ENCODE measurements around the gene COTL1.

COTL1 gene

DNA sequence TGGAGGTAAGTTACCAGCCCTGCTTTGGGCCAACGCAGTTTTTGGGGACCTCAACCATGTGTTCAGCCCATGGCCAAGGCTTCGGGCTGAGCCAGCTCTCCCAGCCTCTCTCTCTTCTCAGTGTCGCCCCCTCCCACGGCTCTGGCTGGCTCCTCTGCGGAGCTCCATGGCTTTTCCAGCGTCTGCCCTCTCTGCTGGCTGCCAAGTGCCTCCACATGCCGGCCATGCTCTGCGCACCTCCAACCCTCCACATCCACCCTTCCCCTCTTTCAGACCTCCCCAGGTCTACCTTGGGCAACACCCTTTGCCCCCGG lies 23.2 kb downstream of the COTL1 start:
- H3K4me1 ChIP-seq (ENCODE audit: control insufficient read depth in 1 of 2, insufficient read depth in 2 of 2, low read length in 2 of 2) = peaks cover 7% of the 10 kb centered on the region in 2 donors
- peaks cover 2 to 13% of the 10 kb centered on the region in 2 donors for H3K36me3 ChIP-seq (ENCODE audit: control insufficient read depth in 1 of 2, insufficient read depth in 2 of 2, low read length in 2 of 2)
- peak overlapping the region; percentile 22 to 28 for H3K4me3 ChIP-seq (ENCODE audit: low read depth in 1 of 2, low read length in 2 of 2)
- H3K9me3 ChIP-seq (ENCODE audit: control insufficient read depth in 1 of 2, low read length in 2 of 2) = no peaks in the 10 kb centered on the region
- H3K27me3 ChIP-seq (ENCODE audit: low read depth, low read length) = no peaks in the 10 kb centered on the region
- H3K27ac ChIP-seq (ENCODE audit: low read length) = peak overlapping the region; percentile 71

GRCh38 chr16:84593825-84594724 lies 23.8 kb downstream of the COTL1 start:
- Histone ChIP-seq H3K4me3 (ENCODE audit: low read depth in 1 of 2, low read length in 2 of 2) (peak overlapping the region; percentile 22 to 28), H3K9me3 (ENCODE audit: control insufficient read depth in 1 of 2, low read length in 2 of 2) (no peaks in the 10 kb centered on the region), H3K36me3 (ENCODE audit: control insufficient read depth in 1 of 2, insufficient read depth in 2 of 2, low read length in 2 of 2) (peaks cover 8 to 19% of the 10 kb centered on the region in 2 donors), H3K27me3 (ENCODE audit: low read depth, low read length) (no peaks in the 10 kb centered on the region), H3K4me1 (ENCODE audit: control insufficient read depth in 1 of 2, insufficient read depth in 2 of 2, low read length in 2 of 2) (peaks cover under 1 to 1% of the 10 kb centered on the region in 2 donors), H3K27ac (ENCODE audit: low read length) (peak overlapping the region; percentile 71)

- Histone ChIP-seq H3K27ac (ENCODE audit: low read length) (no peak overlapping the region), H3K27me3 (ENCODE audit: low read depth, low read length) (no peaks in the 10 kb centered on the region), H3K9me3 (ENCODE audit: control insufficient read depth in 1 of 2, low read length in 2 of 2) (no peaks in the 10 kb centered on the region), H3K4me3 (ENCODE audit: low read depth in 1 of 2, low read length in 2 of 2) (no peak overlapping the region), H3K36me3 (ENCODE audit: control insufficient read depth in 1 of 2, insufficient read depth in 2 of 2, low read length in 2 of 2) (peaks cover 9 to 19% of the 10 kb centered on the region in 2 donors), H3K4me1 (ENCODE audit: control insufficient read depth in 1 of 2, insufficient read depth in 2 of 2, low read length in 2 of 2) (no peaks in the 10 kb centered on the region)
Measured at GRCh38 chr16:84592718-84593117, 25.2 kb downstream of the COTL1 start.

DNA sequence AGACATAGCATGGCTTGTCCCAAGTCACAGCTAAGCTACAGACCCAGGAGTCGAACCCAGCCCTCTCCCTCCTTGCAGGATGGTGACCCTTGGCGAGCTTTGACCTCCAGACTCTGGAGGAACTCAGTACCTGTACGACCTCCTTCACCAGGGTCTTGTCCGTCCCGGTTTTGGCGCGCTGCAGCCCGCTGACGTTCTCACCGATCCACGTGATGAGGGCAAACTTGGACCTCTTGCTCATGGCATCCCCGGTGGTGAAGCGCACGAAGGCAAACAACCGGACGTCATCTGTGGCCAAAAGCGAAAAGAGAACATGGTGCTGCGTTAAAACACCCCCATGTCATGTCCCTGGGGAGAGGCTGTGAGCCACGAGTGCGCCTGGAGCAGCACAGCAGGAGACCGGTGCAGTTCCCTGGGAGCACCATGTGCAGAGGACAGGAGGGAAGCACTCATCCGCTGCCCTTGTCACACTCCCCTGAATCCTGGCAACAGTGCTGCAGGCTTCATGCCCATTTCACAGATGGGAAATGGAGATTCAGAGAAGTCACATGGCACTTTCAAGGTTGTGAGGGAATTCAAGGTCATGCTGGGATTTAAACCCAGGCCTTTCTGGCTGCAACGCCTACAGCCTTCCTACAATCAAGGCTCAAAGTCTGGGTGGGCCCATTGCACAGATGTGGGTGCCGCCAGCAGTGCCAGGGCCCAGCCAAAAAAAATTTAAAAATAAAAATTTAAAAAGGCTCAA lies 27.7 kb downstream of the COTL1 start:
- Histone ChIP-seq H3K27ac (ENCODE audit: low read length) (no peak overlapping the region), H3K4me3 (ENCODE audit: low read depth in 1 of 2, low read length in 2 of 2) (no peak overlapping the region), H3K27me3 (ENCODE audit: low read depth, low read length) (no peaks in the 10 kb centered on the region), H3K36me3 (ENCODE audit: control insufficient read depth in 1 of 2, insufficient read depth in 2 of 2, low read length in 2 of 2) (peaks cover 9 to 19% of the 10 kb centered on the region in 2 donors), H3K4me1 (ENCODE audit: control insufficient read depth in 1 of 2, insufficient read depth in 2 of 2, low read length in 2 of 2) (peaks cover 0 to 6% of the 10 kb centered on the region in 2 donors), H3K9me3 (ENCODE audit: control insufficient read depth in 1 of 2, low read length in 2 of 2) (no peaks in the 10 kb centered on the region)

- Histone ChIP-seq H3K27me3 (ENCODE audit: low read depth, low read length) (no peaks in the 10 kb centered on the region), H3K27ac (ENCODE audit: low read length) (no peak overlapping the region), H3K36me3 (ENCODE audit: control insufficient read depth in 1 of 2, insufficient read depth in 2 of 2, low read length in 2 of 2) (peaks cover 9 to 19% of the 10 kb centered on the region in 2 donors), H3K9me3 (ENCODE audit: control insufficient read depth in 1 of 2, low read length in 2 of 2) (no peaks in the 10 kb centered on the region), H3K4me1 (ENCODE audit: control insufficient read depth in 1 of 2, insufficient read depth in 2 of 2, low read length in 2 of 2) (peaks cover 0 to 6% of the 10 kb centered on the region in 2 donors), H3K4me3 (ENCODE audit: low read depth in 1 of 2, low read length in 2 of 2) (no peak overlapping the region)
Measured at GRCh38 chr16:84588991-84589390, 28.9 kb downstream of the COTL1 start.

DNA sequence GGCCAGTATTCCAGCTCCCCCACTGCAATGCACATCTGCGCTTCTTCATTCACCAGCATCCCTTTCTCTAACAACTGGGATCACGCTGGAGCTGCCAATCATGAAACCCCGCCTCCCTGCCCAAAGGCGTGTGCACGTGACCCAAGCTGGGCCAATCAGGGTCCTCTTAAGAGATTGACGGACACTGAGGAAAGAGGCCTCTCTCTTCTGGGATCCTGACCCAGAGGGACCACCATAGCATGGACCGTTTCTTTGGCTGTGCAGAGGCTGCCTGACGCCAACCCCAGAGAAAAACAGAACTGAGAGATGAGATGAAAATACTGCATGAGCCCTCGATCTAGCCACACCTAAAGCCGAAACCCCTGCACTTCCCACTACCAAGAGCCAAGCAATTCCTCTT lies 32.0 kb downstream of the COTL1 start:
- H3K4me3 ChIP-seq (ENCODE audit: low read depth in 1 of 2, low read length in 2 of 2) = no peak overlapping the region
- H3K9me3 ChIP-seq (ENCODE audit: control insufficient read depth in 1 of 2, low read length in 2 of 2) = no peaks in the 10 kb centered on the region
- peaks cover 9 to 13% of the 10 kb centered on the region in 2 donors for H3K36me3 ChIP-seq (ENCODE audit: control insufficient read depth in 1 of 2, insufficient read depth in 2 of 2, low read length in 2 of 2)
- H3K27ac ChIP-seq (ENCODE audit: low read length) = no peak overlapping the region
- no peaks in the 10 kb centered on the region for H3K27me3 ChIP-seq (ENCODE audit: low read depth, low read length)
- H3K4me1 ChIP-seq (ENCODE audit: control insufficient read depth in 1 of 2, insufficient read depth in 2 of 2, low read length in 2 of 2) = peaks cover 0 to 6% of the 10 kb centered on the region in 2 donors

DNA sequence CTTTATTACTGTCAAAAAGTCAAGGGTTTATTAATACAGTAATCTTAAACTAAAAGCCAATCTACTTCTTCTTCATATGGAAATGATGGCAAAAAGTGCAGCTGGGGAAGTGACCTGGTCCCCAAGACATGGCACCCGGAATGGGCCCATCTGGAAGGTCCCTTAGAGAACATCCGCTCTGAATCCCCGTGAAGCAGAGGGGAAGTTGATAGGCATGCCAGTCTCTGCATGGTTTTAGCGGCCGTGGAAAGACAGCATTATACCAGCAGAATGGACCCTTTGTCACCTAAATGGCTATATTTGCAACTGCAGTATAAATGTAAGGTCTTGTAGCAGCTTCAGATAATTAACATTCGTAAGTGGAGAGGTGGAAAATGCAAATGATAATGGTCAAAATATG lies 32.4 kb downstream of the COTL1 start:
- peaks cover 9 to 13% of the 10 kb centered on the region in 2 donors for H3K36me3 ChIP-seq (ENCODE audit: control insufficient read depth in 1 of 2, insufficient read depth in 2 of 2, low read length in 2 of 2)

GRCh38 chr16:84584678-84585077 lies 33.2 kb downstream of the COTL1 start:
- H3K27me3 ChIP-seq (ENCODE audit: low read depth, low read length) = no peaks in the 10 kb centered on the region
- H3K4me3 ChIP-seq (ENCODE audit: low read depth in 1 of 2, low read length in 2 of 2) = no peak overlapping the region
- H3K9me3 ChIP-seq (ENCODE audit: control insufficient read depth in 1 of 2, low read length in 2 of 2) = no peaks in the 10 kb centered on the region
- H3K36me3 ChIP-seq (ENCODE audit: control insufficient read depth in 1 of 2, insufficient read depth in 2 of 2, low read length in 2 of 2) = peaks cover 6 to 7% of the 10 kb centered on the region in 2 donors
- peaks cover 0 to 6% of the 10 kb centered on the region in 2 donors for H3K4me1 ChIP-seq (ENCODE audit: control insufficient read depth in 1 of 2, insufficient read depth in 2 of 2, low read length in 2 of 2)
- H3K27ac ChIP-seq (ENCODE audit: low read length) = no peak overlapping the region

More for the DNA sequence above, 32.4 kb downstream of the COTL1 start:
- Histone ChIP-seq H3K4me1 (ENCODE audit: control insufficient read depth in 1 of 2, insufficient read depth in 2 of 2, low read length in 2 of 2) (peaks cover 0 to 6% of the 10 kb centered on the region in 2 donors), H3K27me3 (ENCODE audit: low read depth, low read length) (no peaks in the 10 kb centered on the region), H3K27ac (ENCODE audit: low read length) (no peak overlapping the region), H3K4me3 (ENCODE audit: low read depth in 1 of 2, low read length in 2 of 2) (no peak overlapping the region), H3K9me3 (ENCODE audit: control insufficient read depth in 1 of 2, low read length in 2 of 2) (no peaks in the 10 kb centered on the region)

- H3K27me3 ChIP-seq (ENCODE audit: low read depth, low read length) = no peaks in the 10 kb centered on the region
- peaks cover 0 to under 1% of the 10 kb centered on the region in 2 donors for H3K36me3 ChIP-seq (ENCODE audit: control insufficient read depth in 1 of 2, insufficient read depth in 2 of 2, low read length in 2 of 2)
- no peaks in the 10 kb centered on the region for H3K9me3 ChIP-seq (ENCODE audit: control insufficient read depth in 1 of 2, low read length in 2 of 2)
- no peak overlapping the region for H3K4me3 ChIP-seq (ENCODE audit: low read depth in 1 of 2, low read length in 2 of 2)
- peaks cover 0 to 6% of the 10 kb centered on the region in 2 donors for H3K4me1 ChIP-seq (ENCODE audit: control insufficient read depth in 1 of 2, insufficient read depth in 2 of 2, low read length in 2 of 2)
- no peak overlapping the region for H3K27ac ChIP-seq (ENCODE audit: low read length)
Measured at GRCh38 chr16:84583995-84584394, 33.9 kb downstream of the COTL1 start.

GRCh38 chr16:84582958-84583516 lies 34.8 kb downstream of the COTL1 start:
- no peaks in the 10 kb centered on the region for H3K36me3 ChIP-seq (ENCODE audit: control insufficient read depth in 1 of 2, insufficient read depth in 2 of 2, low read length in 2 of 2)
- H3K27ac ChIP-seq (ENCODE audit: low read length) = no peak overlapping the region
- no peaks in the 10 kb centered on the region for H3K9me3 ChIP-seq (ENCODE audit: control insufficient read depth in 1 of 2, low read length in 2 of 2)

GRCh38 chr16:84581158-84581557 lies 36.7 kb downstream of the COTL1 start:
- Histone ChIP-seq H3K27me3 (ENCODE audit: low read depth, low read length) (no peaks in the 10 kb centered on the region), H3K36me3 (ENCODE audit: control insufficient read depth in 1 of 2, insufficient read depth in 2 of 2, low read length in 2 of 2) (no peaks in the 10 kb centered on the region), H3K9me3 (ENCODE audit: control insufficient read depth in 1 of 2, low read length in 2 of 2) (no peaks in the 10 kb centered on the region), H3K4me3 (ENCODE audit: low read depth in 1 of 2, low read length in 2 of 2) (no peak overlapping the region), H3K27ac (ENCODE audit: low read length) (no peak overlapping the region), H3K4me1 (ENCODE audit: control insufficient read depth in 1 of 2, insufficient read depth in 2 of 2, low read length in 2 of 2) (no peaks in the 10 kb centered on the region)

More at GRCh38 chr16:84582958-84583516, 34.8 kb downstream of the COTL1 start:
- no peak overlapping the region for H3K4me3 ChIP-seq (ENCODE audit: low read depth in 1 of 2, low read length in 2 of 2)
- H3K27me3 ChIP-seq (ENCODE audit: low read depth, low read length) = no peaks in the 10 kb centered on the region
- H3K4me1 ChIP-seq (ENCODE audit: control insufficient read depth in 1 of 2, insufficient read depth in 2 of 2, low read length in 2 of 2) = peaks cover 0 to 6% of the 10 kb centered on the region in 2 donors
